ENCODE data around the gene PEMT.

PEMT gene

DNA sequence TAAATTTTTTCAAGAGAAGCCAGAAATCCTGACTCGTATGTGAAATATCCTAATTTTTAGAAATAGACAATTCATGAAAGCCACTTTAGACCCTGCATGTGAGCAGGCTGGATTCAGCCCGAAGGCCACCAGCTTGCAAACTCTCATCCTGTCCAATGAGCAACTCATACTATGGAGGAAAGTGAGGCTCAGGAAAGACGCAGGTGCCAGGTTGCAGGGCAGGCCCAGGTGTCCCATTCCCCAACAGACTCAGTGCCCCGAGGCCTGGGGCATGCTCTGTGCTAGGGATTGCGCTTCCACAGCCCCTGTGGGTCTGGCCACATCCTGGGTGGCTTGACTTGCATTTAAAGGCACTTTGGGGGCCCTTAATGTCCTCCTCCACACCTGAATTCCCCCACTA, 78.6 kb downstream of the PEMT start:
- no peak for DNase-seq

GRCh38 chr17:17511881-17512858, 79.3 kb downstream of the PEMT start:
- no peak for DNase-seq

- no peak for DNase-seq
Measured at GRCh38 chr17:17511293-17511741, 80.2 kb downstream of the PEMT start.

DNA sequence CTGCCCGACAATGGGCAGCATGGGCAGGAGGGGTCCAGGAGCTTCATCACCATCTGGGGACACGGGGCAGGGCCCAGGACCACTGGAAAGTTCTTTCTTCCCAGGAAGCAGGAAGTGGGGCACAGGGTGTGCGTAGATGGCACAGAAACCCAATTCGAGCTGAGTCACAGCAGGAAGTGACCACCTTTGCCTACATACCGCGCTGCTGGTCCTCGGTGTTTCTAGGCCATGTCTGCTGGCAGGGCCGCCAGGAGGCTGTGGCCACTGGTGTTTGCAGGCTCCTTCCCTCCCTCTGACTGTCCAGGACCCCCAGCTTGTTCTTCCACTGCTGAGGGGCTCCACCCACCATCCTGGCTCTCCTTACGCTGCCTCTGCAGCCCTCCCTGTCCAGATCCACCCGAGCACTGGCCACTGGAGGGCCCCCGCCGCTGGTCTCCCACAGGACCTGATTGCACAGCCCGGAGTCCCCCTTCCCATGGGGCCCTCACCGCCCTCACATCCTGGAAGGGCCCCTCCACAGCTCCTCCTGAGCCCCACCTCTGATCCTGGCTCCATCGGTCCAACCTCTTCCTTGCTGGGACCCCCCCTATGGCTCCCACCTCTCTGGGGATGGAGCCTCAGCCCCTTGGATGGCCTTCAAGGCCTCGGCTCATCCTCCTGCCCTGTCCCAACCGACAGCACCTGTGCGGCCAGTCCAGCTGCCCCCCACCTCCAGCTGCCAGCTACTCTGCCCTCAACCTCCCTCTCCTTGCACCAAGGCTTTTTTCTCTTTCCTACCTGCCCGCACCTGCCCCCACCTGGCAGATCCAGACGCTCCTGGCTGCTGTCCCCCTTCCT, 80.8 kb downstream of the PEMT start:
- DNase-seq, result no peak

DNA sequence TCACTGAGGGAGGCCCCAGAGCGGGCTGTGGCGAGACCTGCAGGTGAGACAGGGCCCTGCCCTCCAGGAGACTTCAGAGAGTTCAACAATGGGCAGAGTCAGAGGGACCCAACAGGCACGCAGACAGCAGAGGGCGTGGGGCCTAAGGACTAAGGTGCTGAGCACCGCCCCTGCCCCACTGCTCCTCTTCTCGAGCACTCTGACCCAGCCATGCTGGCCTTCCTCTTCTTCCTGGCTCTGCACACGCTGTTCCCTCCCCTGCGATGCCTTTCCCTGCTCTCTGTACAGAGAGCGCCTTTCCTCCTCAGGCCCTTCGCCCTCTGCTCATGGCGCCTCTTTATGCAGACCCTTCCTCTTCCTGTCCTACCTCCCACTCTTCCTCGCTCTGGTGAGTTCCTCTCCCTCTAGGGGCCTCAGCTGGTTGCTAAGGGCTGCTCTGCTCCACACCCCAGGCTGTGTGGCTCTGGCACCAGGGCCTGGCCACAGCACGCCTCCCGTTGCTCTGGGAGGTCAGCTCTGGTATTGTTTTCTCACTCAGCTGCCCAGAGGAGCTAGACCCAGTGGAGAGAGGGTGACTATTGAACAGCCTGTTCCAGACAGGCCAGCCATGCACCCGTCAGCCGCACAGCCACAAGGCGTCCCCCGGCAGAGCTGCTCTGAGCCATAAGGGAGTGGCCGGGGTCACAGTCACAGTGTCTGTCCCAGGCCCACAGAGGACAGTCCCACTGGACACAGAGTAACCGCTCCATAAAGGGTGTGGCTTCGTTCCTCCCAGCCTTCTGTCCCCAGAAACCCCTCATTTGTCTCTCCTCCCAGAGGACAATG, 81.7 kb downstream of the PEMT start:
- DNase-seq, result no peak

DNA sequence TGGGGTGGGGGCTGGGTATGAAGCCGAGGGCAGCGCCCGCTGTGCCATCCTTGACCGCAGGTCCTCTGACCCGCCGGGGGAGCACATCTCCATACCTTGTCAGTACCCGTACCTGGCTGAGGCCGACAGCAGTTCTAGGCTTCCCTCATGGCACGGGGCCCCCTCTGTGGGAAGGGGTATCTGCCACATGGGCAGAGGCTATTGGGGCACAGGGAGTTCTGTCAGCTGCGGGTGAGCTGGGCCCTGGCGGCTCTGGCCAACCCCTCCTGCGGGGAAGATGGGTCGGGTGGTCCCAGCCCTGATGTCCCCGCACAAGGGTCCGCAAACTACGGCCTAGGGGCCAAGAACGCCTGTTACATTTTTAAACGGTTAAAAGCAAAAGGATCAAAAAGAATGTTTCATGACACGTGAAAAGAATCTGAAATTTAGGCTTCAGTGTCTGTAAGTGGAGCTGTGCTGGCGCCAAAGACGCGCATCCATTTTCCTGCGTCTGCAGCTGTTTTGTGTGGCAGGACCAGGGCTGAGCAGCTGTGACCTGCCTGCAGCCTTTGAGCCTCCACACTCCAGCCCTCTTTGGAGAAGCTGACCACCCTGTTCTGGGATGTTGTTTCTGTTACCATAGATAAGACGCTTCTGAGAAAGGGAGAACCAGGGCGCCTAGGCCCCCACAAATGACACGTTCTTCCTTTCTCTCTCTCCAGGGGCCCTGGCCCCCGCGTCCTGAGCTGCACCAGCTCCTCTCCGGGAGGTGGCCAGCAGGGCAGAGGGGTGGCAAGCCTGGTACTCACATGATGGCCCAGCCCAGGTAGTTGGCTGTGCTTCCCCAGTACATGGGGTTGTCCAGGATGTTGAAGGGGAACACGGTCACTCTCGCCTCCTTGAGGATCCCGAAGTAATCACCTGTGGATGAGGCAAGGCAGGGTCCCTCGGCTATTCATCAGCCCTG, 82.6 kb downstream of the PEMT start:
- no peak for DNase-seq

GRCh38 chr17:17508019-17508535, 83.4 kb downstream of the PEMT start:
- no peak for DNase-seq

DNA sequence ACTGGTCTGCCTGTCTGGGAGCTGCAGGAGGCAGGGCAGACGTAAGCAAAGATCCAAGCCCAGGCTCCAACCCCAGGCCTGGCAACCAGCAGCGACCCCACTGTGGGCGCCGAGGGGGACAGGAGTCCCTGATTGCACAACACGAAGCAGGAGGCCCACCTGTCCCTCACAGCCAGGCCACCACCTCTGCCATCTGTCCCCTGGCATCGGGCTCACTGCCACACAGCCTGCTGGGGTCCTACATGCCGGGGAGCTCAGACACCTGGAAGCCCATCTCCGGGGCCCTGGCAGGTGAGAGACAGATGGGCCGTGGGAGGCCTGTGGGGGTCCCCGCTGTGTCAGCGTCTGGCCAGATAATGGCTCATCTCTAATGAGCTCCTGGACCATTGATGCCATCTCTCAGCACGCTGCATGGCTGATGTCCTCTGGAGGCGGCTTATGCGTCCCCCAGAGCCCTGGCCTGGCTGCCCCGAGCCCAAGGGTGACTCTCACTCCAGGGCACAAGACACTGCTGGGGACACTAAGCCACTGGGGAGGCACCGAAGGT, 84.0 kb downstream of the PEMT start:
- no peak for DNase-seq

DNA sequence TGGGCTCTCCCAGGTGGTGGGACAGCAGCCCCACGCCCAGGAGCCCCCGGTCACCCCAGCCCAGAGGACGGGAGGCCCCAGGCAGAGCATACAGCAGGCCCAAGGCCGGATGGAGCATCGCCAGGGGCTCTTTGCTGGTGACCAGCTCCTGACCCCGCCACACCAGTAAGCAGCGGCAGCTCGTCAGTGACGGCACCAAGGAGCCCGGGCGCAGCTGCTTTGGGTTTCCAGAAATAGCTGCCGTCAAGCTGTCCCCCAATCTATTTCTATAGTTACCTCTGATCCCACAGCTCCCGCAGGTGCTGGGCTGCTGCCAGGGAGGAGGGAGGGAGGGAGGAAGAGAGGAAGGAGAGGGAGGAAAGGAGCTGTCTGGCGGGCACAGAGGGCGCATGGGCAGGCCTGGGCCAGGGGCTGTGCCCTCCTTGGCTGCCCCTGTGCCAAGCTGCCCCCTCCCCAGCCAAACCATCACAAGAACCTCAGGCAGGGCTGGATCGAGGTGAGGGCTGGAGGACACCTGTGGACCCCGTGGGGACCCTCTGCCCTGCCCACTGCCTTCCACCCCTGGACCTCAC, 84.5 kb downstream of the PEMT start:
- no peak for DNase-seq

GRCh38 chr17:17506181-17506741, 85.2 kb downstream of the PEMT start:
- DNase-seq, result no peak

- DNase-seq, result no peak
Measured at GRCh38 chr17:17505610-17506171, 85.8 kb downstream of the PEMT start.

DNA sequence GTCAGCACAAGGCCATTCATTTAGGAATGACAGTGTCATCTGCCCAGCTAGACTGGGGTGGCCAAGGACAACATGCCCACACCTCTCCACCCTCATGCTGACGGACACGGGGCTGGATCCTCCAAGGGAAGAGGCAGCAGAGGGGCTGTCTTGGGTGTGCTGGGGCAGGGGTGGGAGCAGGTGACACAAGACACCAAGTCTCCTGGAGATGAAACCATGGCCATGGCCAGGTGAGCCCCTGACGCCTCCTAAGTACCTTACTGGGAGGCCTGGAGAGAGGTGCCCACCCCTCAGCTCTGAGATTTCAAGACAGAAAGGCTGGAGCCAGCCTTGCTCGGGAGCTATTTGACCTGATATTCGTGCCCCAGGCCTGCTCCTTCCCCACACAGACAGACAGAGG, 86.4 kb downstream of the PEMT start:
- DNase-seq, result no peak

- no peak for DNase-seq
Measured at GRCh38 chr17:17504341-17505140, 87.0 kb downstream of the PEMT start.

GRCh38 chr17:17503566-17504130, 87.9 kb downstream of the PEMT start:
- no peak for DNase-seq

DNA sequence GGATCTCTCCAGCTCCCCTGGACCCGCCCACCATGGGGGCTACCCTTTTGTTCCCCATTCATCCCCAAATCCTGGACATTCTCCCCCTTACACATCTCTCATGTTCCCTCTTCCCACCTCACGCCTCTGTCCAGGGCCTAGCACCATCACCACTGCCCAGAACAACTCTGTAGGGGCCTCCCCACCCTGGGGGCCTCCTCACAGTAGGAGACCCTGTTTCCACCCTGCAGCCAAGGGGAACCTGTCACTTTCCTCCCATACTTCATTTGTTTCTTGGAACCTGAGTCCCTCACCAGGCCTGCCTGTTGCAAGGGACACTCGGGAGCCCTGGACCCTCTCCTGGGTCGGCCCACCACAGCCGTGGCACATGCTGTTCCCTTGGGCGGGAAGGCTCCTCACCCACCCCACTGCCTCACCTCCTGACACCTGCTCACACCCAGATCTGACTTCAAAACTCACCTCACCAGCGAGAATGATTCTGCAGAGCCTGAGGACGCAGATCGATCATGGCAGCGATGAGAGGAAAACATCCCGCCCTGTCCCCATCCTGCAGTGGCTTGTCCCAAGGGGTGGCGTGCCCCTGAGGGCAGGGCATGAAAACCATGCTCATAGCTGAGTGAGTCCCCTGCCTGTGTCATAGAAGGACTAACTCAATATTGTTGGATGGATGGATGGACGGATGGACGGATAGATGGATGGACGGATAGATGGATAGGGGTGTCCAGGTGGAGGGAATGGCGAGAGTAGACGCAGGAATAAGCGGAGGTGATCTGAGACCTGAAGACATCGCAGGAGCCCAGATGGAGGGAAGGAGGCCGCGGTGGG, 88.6 kb downstream of the PEMT start:
- no peak for DNase-seq

GRCh38 chr17:17500999-17501605, 90.4 kb downstream of the PEMT start:
- no peak for DNase-seq

DNA sequence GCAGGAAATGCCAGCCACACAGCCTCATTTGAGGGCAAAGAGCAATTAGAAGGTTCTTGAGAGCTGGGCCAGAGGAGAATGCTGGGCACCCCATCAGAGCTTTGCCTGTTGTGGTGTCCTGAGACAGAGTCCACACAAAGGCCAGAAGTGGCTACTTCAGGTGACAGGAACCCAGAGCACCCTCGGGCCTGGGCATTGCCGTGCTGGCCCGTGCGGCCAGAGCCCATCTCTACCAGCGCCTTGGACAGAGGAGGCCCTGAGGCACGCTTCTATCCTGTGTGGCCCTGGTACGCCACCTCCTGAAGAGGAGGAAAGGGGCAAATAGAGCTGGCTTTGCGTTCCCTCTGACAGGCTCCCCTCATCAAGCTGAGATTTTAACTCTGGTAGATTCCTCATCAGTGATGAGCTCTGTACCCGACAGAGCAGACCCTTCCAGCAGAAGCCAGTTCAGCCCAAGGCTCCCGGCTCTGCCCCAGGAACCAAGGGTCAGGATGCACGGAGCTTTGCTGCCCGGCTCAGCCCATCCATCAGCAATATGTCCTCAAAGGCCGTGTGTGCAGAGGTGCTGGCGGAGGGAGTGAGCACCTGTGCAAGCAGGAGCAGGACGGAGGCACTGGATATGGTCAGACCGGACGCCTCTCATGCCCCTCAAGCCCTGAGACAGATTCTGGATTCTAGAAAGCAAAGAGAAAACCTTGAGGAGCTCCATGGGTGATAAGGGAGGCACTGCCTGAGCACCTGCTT, 91.9 kb downstream of the PEMT start:
- DNase-seq, result no peak

Data from stimulated activated CD4-positive, alpha-beta T cell treated with anti-CD3 and anti-CD28 coated beads, Interleukin-4, amount 100 ng/mL, for 4 hours (primary cell).